Loucy (cell line): ENCODE data around the gene SLITRK6.

Experiments
- H2AFZ ChIP-seq: fragments of 200-600 bp; sonication (generic); 2 replicates; pipeline ENCODE4 v1.6.0; 2016; ENCODE audit warnings: antibody characterized with exemption, mild to moderate bottlenecking, low read length, moderate library complexity
- H3F3A ChIP-seq: fragments of 200-600 bp; 2 replicates; pipeline ENCODE4 v1.6.0; 2016; ENCODE audit warnings: antibody characterized with exemption, low read depth, mild to moderate bottlenecking
- H3K27me3 ChIP-seq: fragments of 200-600 bp; sonication (generic); 2 replicates; pipeline ENCODE4 v1.6.1; 2014; ENCODE audit warnings: low read length, mild to moderate bottlenecking; ENCODE audit not compliant: insufficient read depth, poor library complexity, severe bottlenecking
- H3K36me3 ChIP-seq: fragments of 200-600 bp; sonication (generic); 2 replicates; pipeline ENCODE4 v1.6.1; 2016; ENCODE audit warnings: low read length; ENCODE audit not compliant: insufficient read depth
- H3K4me1 ChIP-seq: fragments of 200-600 bp; sonication (generic); 2 replicates; pipeline ENCODE4 v1.5.1; 2014; ENCODE audit warnings: low read length, mild to moderate bottlenecking; ENCODE audit not compliant: insufficient read depth, poor library complexity, severe bottlenecking
- H3K4me2 ChIP-seq: fragments of 200-600 bp; sonication (generic); 2 replicates; pipeline ENCODE4 v1.6.0; 2014; ENCODE audit warnings: antibody characterized with exemption, low read length, low read depth, mild to moderate bottlenecking; ENCODE audit not compliant: poor library complexity, severe bottlenecking
- H3K4me3 ChIP-seq: fragments of 200-600 bp; sonication (generic); 2 replicates; pipeline ENCODE4 v1.5.1; 2014; ENCODE audit warnings: low read length, mild to moderate bottlenecking, mixed read lengths; ENCODE audit not compliant: poor library complexity, severe bottlenecking
- H3K79me2 ChIP-seq: fragments of 200-600 bp; sonication (generic); 2 replicates; pipeline ENCODE4 v1.6.1; 2014; ENCODE audit warnings: low read length; ENCODE audit not compliant: insufficient read depth
- H3K9ac ChIP-seq: fragments of 200-600 bp; sonication (generic); 2 replicates; pipeline ENCODE4 v1.6.0; 2014; ENCODE audit warnings: mild to moderate bottlenecking, low read depth, low read length, moderate library complexity; ENCODE audit not compliant: poor library complexity, severe bottlenecking
- H3K9me2 ChIP-seq: fragments of 200-600 bp; sonication (generic); replicated peaks from 2 replicates; pipeline ENCODE4 v1.6.1; 2016; ENCODE audit warnings: low read depth, low read length, mixed read lengths
- H3K9me3 ChIP-seq: fragments of 200-600 bp; sonication (generic); 2 replicates; pipeline ENCODE4 v1.6.1; 2014; ENCODE audit warnings: mild to moderate bottlenecking, antibody characterized with exemption, low read length, low read depth; ENCODE audit not compliant: insufficient read depth
- H4K20me1 ChIP-seq: fragments of 200-600 bp; sonication (generic); 2 replicates; pipeline ENCODE4 v1.6.0; 2014; ENCODE audit warnings: antibody characterized with exemption, low read length, mild to moderate bottlenecking; ENCODE audit not compliant: insufficient read depth, poor library complexity, severe bottlenecking
- EZH2phosphoT487 ChIP-seq: fragments of 200-600 bp; IDR thresholded peaks from 2 replicates; pipeline ENCODE4 v1.6.1; 2018; ENCODE audit warnings: antibody characterized with exemption, mild to moderate bottlenecking, moderate library complexity, borderline replicate concordance
- TF ChIP-seq, protein P1 (sequence below): fragments of 200-600 bp; sonication (generic); conservative IDR thresholded peaks from 2 replicates; pipeline ENCODE4 v1.5.1; 2014; ENCODE audit warnings: mild to moderate bottlenecking, antibody characterized with exemption, low read length

Gene SLITRK6

DNA sequence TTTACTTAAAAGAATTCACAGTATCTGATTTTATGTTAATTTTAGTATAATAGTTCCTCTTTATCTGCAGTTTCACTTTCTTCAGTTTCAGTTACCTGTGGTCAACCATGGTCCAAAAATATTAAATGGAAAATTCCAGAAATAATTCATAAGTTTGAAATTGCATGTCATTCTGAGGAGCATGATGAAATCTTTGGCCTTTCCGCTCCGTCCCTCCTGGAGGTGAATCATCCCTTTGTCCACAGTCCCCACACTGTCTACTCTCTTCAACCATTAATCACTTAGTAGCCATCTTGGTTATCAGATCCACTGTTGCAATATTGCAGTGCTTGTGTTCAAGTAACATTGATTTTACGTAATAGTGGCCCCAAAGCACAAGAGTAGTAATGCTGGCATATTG is 26.9 kb downstream of the SLITRK6 start:
- H3K4me1 ChIP-seq = no peaks in the 10 kb centered on the region
- H2AFZ ChIP-seq = no peak overlapping the region
- no peaks in the 10 kb centered on the region for H4K20me1 ChIP-seq
- H3K36me3 ChIP-seq = no peaks in the 10 kb centered on the region
- no peaks in the 10 kb centered on the region for H3F3A ChIP-seq
- H3K79me2 ChIP-seq = no peaks in the 10 kb centered on the region
- no peak overlapping the region for H3K4me2 ChIP-seq
- H3K4me3 ChIP-seq = no peak overlapping the region
- TF ChIP-seq EZH2phosphoT487 = no peak
- TF ChIP-seq, protein P1, sequence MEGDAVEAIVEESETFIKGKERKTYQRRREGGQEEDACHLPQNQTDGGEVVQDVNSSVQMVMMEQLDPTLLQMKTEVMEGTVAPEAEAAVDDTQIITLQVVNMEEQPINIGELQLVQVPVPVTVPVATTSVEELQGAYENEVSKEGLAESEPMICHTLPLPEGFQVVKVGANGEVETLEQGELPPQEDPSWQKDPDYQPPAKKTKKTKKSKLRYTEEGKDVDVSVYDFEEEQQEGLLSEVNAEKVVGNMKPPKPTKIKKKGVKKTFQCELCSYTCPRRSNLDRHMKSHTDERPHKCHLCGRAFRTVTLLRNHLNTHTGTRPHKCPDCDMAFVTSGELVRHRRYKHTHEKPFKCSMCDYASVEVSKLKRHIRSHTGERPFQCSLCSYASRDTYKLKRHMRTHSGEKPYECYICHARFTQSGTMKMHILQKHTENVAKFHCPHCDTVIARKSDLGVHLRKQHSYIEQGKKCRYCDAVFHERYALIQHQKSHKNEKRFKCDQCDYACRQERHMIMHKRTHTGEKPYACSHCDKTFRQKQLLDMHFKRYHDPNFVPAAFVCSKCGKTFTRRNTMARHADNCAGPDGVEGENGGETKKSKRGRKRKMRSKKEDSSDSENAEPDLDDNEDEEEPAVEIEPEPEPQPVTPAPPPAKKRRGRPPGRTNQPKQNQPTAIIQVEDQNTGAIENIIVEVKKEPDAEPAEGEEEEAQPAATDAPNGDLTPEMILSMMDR = no peak
- no peaks in the 10 kb centered on the region for H3K9me2 ChIP-seq
- H3K9ac ChIP-seq = no peak overlapping the region
- H3K27me3 ChIP-seq = no peaks in the 10 kb centered on the region
- H3K9me3 ChIP-seq = 0 out of 2 replicates have a peak, but pooled peaks cover 3% of the 10 kb centered on the region

DNA sequence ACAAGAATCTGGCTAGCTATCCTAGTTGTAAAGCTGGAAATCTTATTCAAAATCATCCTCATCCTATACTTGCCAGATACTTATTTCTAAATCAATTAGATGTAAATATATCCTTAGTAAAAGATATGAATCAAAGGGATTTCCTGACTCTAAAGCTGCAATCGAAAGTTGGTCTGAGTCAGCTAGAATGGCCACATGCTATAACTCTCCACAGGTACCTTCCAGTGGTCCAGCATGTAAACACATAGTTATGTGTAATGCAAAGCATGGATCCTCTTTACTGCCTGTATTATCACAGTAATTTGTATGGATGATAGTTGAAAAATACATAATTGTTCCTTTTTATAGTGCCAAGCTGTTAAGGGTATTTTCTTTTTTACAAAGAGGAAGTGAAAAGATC is 27.4 kb downstream of the SLITRK6 start:
- H3K4me2 ChIP-seq = no peak overlapping the region
- H3K9me2 ChIP-seq = no peaks in the 10 kb centered on the region
- no peak overlapping the region for H2AFZ ChIP-seq
- no peaks in the 10 kb centered on the region for H3K27me3 ChIP-seq
- no peaks in the 10 kb centered on the region for H3K36me3 ChIP-seq
- no peak overlapping the region for H3K4me3 ChIP-seq
- no peak for TF ChIP-seq EZH2phosphoT487
- TF ChIP-seq, protein P1 = no peak
- H3K4me1 ChIP-seq = no peaks in the 10 kb centered on the region
- H3K9ac ChIP-seq = no peak overlapping the region
- H3F3A ChIP-seq = no peaks in the 10 kb centered on the region
- no peaks in the 10 kb centered on the region for H4K20me1 ChIP-seq
- no peaks in the 10 kb centered on the region for H3K79me2 ChIP-seq
- H3K9me3 ChIP-seq = 0 out of 2 replicates have a peak, but pooled peaks cover 3% of the 10 kb centered on the region

DNA sequence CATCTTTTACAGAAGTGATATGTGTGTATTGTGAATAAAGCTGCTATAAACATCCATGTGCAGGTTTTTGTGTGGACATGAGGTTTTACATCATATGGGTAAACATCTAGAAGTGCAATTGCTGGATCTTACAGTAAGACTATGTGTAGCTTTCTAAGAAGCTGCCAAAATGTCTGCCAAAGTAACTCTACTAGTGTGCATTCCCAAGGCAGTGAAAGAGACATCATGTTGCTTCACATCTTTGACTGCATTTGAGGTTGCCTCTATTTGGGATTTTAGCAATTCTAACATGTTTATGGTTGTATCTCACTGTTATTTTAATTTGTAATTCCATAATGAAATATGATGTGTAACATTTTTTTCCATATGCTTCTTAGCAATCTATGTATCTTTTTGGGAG is 30.3 kb downstream of the SLITRK6 start:
- no peaks in the 10 kb centered on the region for H3K36me3 ChIP-seq
- H3K4me1 ChIP-seq = no peaks in the 10 kb centered on the region
- H3K4me2 ChIP-seq = no peak overlapping the region
- H4K20me1 ChIP-seq = no peaks in the 10 kb centered on the region
- H3K4me3 ChIP-seq = no peak overlapping the region
- peak overlapping the region; percentile 67 for H2AFZ ChIP-seq
- H3K27me3 ChIP-seq = no peaks in the 10 kb centered on the region
- no peaks in the 10 kb centered on the region for H3K79me2 ChIP-seq
- H3K9ac ChIP-seq = no peak overlapping the region
- no peaks in the 10 kb centered on the region for H3K9me3 ChIP-seq
- no peak for TF ChIP-seq EZH2phosphoT487
- TF ChIP-seq, protein P1 = no peak
- H3K9me2 ChIP-seq = no peaks in the 10 kb centered on the region
- H3F3A ChIP-seq = no peaks in the 10 kb centered on the region
